Measurements from ENCODE around the gene ERBB4.

Gene ERBB4

GRCh38 chr2:211407076-211407475 lies 1131.5 kb downstream of the ERBB4 start:
- TF ChIP-seq ZFP3 (CRISPR knock-in tag; IDR thresholded peaks at IDR 0.05) (no peak), OSR1 (CRISPR knock-in tag; IDR thresholded peaks at IDR 0.05) (no peak), TOX (CRISPR knock-in tag; IDR thresholded peaks at IDR 0.05; ENCODE audit: borderline replicate concordance) (no peak), ZNF565 (CRISPR knock-in tag; conservative IDR thresholded peaks at IDR 0.05; ENCODE audit: low read depth) (no peak), BACH2 (CRISPR knock-in tag; IDR thresholded peaks at IDR 0.05; ENCODE audit: borderline replicate concordance) (no peak), ISL1 (CRISPR knock-in tag; IDR thresholded peaks at IDR 0.05) (no peak), SNAI2 (CRISPR knock-in tag; IDR thresholded peaks at IDR 0.05) (no peak), RARB (CRISPR knock-in tag; IDR thresholded peaks at IDR 0.05) (no peak), CSDC2 (CRISPR knock-in tag; IDR thresholded peaks at IDR 0.05) (no peak), TCF4 (CRISPR knock-in tag; IDR thresholded peaks at IDR 0.05; ENCODE audit: borderline replicate concordance) (no peak), PATZ1 (CRISPR knock-in tag; IDR thresholded peaks at IDR 0.05; ENCODE audit: borderline replicate concordance) (no peak), POU6F1 (CRISPR knock-in tag; IDR thresholded peaks at IDR 0.05; ENCODE audit: borderline replicate concordance, low read depth) (no peak), CSRNP3 (CRISPR knock-in tag; IDR thresholded peaks at IDR 0.05) (no peak)
- ATAC-seq, result no peak

GRCh38 chr2:211405036-211405435 lies 1133.6 kb downstream of the ERBB4 start:
- no peak for ATAC-seq
- TF ChIP-seq BACH2 (CRISPR knock-in tag; IDR thresholded peaks at IDR 0.05; ENCODE audit: borderline replicate concordance) (no peak), ZNF565 (CRISPR knock-in tag; conservative IDR thresholded peaks at IDR 0.05; ENCODE audit: low read depth) (no peak), PATZ1 (CRISPR knock-in tag; IDR thresholded peaks at IDR 0.05; ENCODE audit: borderline replicate concordance) (no peak), TCF4 (CRISPR knock-in tag; IDR thresholded peaks at IDR 0.05; ENCODE audit: borderline replicate concordance) (no peak), CSRNP3 (CRISPR knock-in tag; IDR thresholded peaks at IDR 0.05) (no peak), TOX (CRISPR knock-in tag; IDR thresholded peaks at IDR 0.05; ENCODE audit: borderline replicate concordance) (no peak), GLIS3 (CRISPR knock-in tag; IDR thresholded peaks at IDR 0.05) (no peak), ESRRG (CRISPR knock-in tag; IDR thresholded peaks at IDR 0.05) (no peak), ZFP3 (CRISPR knock-in tag; IDR thresholded peaks at IDR 0.05) (no peak), ZC3H10 (CRISPR knock-in tag; IDR thresholded peaks at IDR 0.05) (no peak), TSHZ2 (CRISPR knock-in tag; IDR thresholded peaks at IDR 0.05) (no peak), CSDC2 (CRISPR knock-in tag; IDR thresholded peaks at IDR 0.05) (no peak), ARNTL (CRISPR knock-in tag; IDR thresholded peaks at IDR 0.05; ENCODE audit: borderline replicate concordance, low read depth) (no peak), RARB (CRISPR knock-in tag; IDR thresholded peaks at IDR 0.05) (no peak), CREB5 (CRISPR knock-in tag; IDR thresholded peaks at IDR 0.05; ENCODE audit: low read depth) (no peak)

Data from SK-N-SH treated with all-trans-retinoic acid at 6 μM for 48 hours (cell line).